HepG2 (cell line): ENCODE data around the gene CDYL2. TPM values are rescaled to one million over a fixed set of nuclear protein-coding genes. Genes with fewer than 3 reads are reported as not detected.

ENCODE experiments used
- ATAC-seq: fragments of 200-7000 bp; cut with Tn5 transposase; 3 replicates; pipeline ENCODE4 v1.9.1; 2020; ENCODE audit warnings: mild to moderate bottlenecking, moderate library complexity
- BruUV-seq: library from RNA; stranded (reverse); fragments of 400-500 nt; replicated peaks from 2 replicates; lab custom pipeline; 2021; lab: Mats Ljungman, UMichigan
- CTCF ChIA-PET: fragments of 300-600 bp; formaldehyde crosslinking; extraction: SDS; loops from one replicate; lab custom pipeline; 2021; ENCODE audit warnings: low total read pairs, inconsistent platforms, low intra/inter-chr PET ratio; lab: Yijun Ruan, JAX
- POLR2A ChIA-PET: fragments of 350-600 bp; sonication (Branson Sonifier 250); formaldehyde crosslinking; loops from one replicate; lab custom pipeline; 2020; ENCODE audit warnings: antibody characterized with exemption, inconsistent platforms; lab: Yijun Ruan, JAX
- DNase-seq: peaks from one replicate; pipeline ENCODE4 v3.0.0-alpha.2; 2015; ENCODE audit warnings: low spot score
- FAIRE-seq: peaks from 3 replicates; lab custom pipeline; 2011; peaks lifted over from hg19 to GRCh38; lab: Jason Lieb, UNC
- H2AFZ ChIP-seq: one replicate; pipeline ENCODE4 v1.6.1; 2011; ENCODE audit warnings: low read length, inconsistent platforms
- H3K27ac ChIP-seq: fragments of 300-600 bp; 3 replicates; pipeline ENCODE4 v1.8.0; 2011; ENCODE audit warnings: mixed run types, mild to moderate bottlenecking, mixed read lengths, low read length, inconsistent platforms; ENCODE audit not compliant: insufficient read depth; ENCODE audit errors: extremely low read length
- H3K27me3 ChIP-seq, 2 experiments: fragments of 200-600 bp in 1 of 2; 2 replicates in 1 of 2; 3 replicates in 1 of 2; pipeline versions ENCODE4 v1.6.0 to v1.8.0; 2011; ENCODE audit warnings: low read length in 2 of 2, mild to moderate bottlenecking in 2 of 2, moderate library complexity in 2 of 2, inconsistent platforms in 1 of 2; ENCODE audit not compliant: insufficient read depth in 2 of 2, control insufficient read depth in 1 of 2
- H3K36me3 ChIP-seq, 2 experiments: fragments of 200-600 bp in 1 of 2; replicated peaks in 1 of 2; 2 replicates in 1 of 2; 3 replicates in 1 of 2; pipeline versions ENCODE4 v1.5.1 to v1.8.0; 2011; ENCODE audit warnings: low read length in 2 of 2, inconsistent platforms in 1 of 2; ENCODE audit not compliant: insufficient read depth in 2 of 2, control insufficient read depth in 1 of 2
- H3K4me1 ChIP-seq: 2 replicates; pipeline ENCODE4 v1.5.1; 2012; ENCODE audit warnings: low read length, inconsistent platforms; ENCODE audit not compliant: insufficient read depth
- H3K4me2 ChIP-seq: 2 replicates; pipeline ENCODE4 v1.6.0; 2011; ENCODE audit warnings: low read depth, low read length, inconsistent platforms
- H3K4me3 ChIP-seq, 3 experiments: fragments of 200-600 bp in 1 of 3; sonication (generic), shearing (Covaris generic) in 1 of 3; replicated peaks in 1 of 3; 2 replicates each; pipeline ENCODE4 v1.5.1; 2011 to 2016; ENCODE audit warnings: low read length in 3 of 3, inconsistent platforms in 2 of 3, low read depth in 2 of 3, mild to moderate bottlenecking in 2 of 3, control low read depth in 1 of 3, mixed read lengths in 1 of 3; ENCODE audit not compliant: insufficient read depth in 1 of 3
- H3K79me2 ChIP-seq: one replicate; pipeline ENCODE4 v1.6.1; 2011; ENCODE audit warnings: low read length, inconsistent platforms; ENCODE audit not compliant: insufficient read depth
- H3K9ac ChIP-seq: 2 replicates; pipeline ENCODE4 v1.6.0; 2011; ENCODE audit warnings: mild to moderate bottlenecking, low read depth, low read length, inconsistent platforms; ENCODE audit not compliant: insufficient read depth
- H3K9me3 ChIP-seq: 2 replicates; pipeline ENCODE4 v1.5.1; 2012; ENCODE audit warnings: mild to moderate bottlenecking, low read length
- H4K20me1 ChIP-seq: 2 replicates; pipeline ENCODE4 v1.6.0; 2011; ENCODE audit warnings: inconsistent platforms, mild to moderate bottlenecking, low read length, moderate library complexity; ENCODE audit not compliant: insufficient read depth
- AFF4 ChIP-seq: sonication (generic); formaldehyde crosslinking; IDR thresholded peaks from 2 replicates; pipeline ENCODE4 v1.4.0; 2020; ENCODE audit warnings: missing genetic modification reagents
- ATF7 ChIP-seq, 2 experiments: fragments of 450-650 bp in 1 of 2; sonication (generic) in 1 of 2; formaldehyde crosslinking in 1 of 2; IDR thresholded peaks; 2 replicates each; pipeline versions ENCODE4 v1.4.0 to v1.6.1; 2016 to 2020; ENCODE audit warnings: antibody characterized with exemption in 1 of 2, mild to moderate bottlenecking in 1 of 2, missing genetic modification reagents in 1 of 2
- CREB1 ChIP-seq, 2 experiments: fragments of 450-650 bp in 1 of 2; IDR thresholded peaks; 2 replicates each; pipeline ENCODE4 v1.6.1; 2016 to 2017; ENCODE audit warnings: control low read depth in 1 of 2, mild to moderate bottlenecking in 1 of 2, missing compliant biosample characterization in 1 of 2, missing genetic modification characterization in 1 of 2
- ELF1 ChIP-seq: sonication (generic); formaldehyde crosslinking; IDR thresholded peaks from 2 replicates; pipeline ENCODE4 v1.4.0; 2020; ENCODE audit warnings: missing genetic modification reagents
- FOXP1 ChIP-seq, 2 experiments: fragments of 450-650 bp in 1 of 2; IDR thresholded peaks; 2 replicates each; pipeline ENCODE4 v1.6.1; 2017 to 2018; ENCODE audit warnings: antibody characterized with exemption in 1 of 2
- HCFC1 ChIP-seq: fragments of 150-350 bp; IDR thresholded peaks from 2 replicates; pipeline ENCODE4 v1.6.1; 2014; ENCODE audit warnings: low read depth, low read length
- HNRNPK ChIP-seq: fragments of 200-400 bp; formaldehyde crosslinking; IDR thresholded peaks from 2 replicates; pipeline ENCODE4 v1.6.1; 2018; ENCODE audit warnings: low read length, low read depth, moderate library complexity, mild to moderate bottlenecking; ENCODE audit not compliant: poor library complexity, severe bottlenecking
- MYNN ChIP-seq: sonication (generic); formaldehyde crosslinking; IDR thresholded peaks from 2 replicates; pipeline ENCODE4 v1.4.0; 2020; ENCODE audit warnings: mild to moderate bottlenecking, low read depth, missing genetic modification reagents
- ZFX ChIP-seq: sonication (generic); formaldehyde crosslinking; IDR thresholded peaks from 2 replicates; pipeline ENCODE4 v1.4.0; 2020; ENCODE audit warnings: mild to moderate bottlenecking, low read depth, missing genetic modification reagents, moderate library complexity
- ZKSCAN8 ChIP-seq: IDR thresholded peaks from 2 replicates; pipeline ENCODE4 v1.6.1; 2016; ENCODE audit warnings: borderline replicate concordance, missing genetic modification reagents, missing compliant biosample characterization
- ZNF572 ChIP-seq: sonication (generic); formaldehyde crosslinking; IDR thresholded peaks from 2 replicates; pipeline ENCODE4 v1.5.1; 2020; ENCODE audit warnings: mild to moderate bottlenecking, missing genetic modification reagents
- ZNF747 ChIP-seq: sonication (generic); formaldehyde crosslinking; IDR thresholded peaks from 2 replicates; pipeline ENCODE4 v1.8.1; 2023; ENCODE audit warnings: missing genetic modification reagents, mild to moderate bottlenecking, borderline replicate concordance
- WGBS: methylation state at CpG from one replicate; pipeline ENCODE4 v1.1.6; 2017; ENCODE audit warnings: low lambda C conversion rate; 5-methylcytosine and 5-hydroxymethylcytosine counted together
- in situ Hi-C: cut with HindIII; loops from 2 replicates; pipeline ENCODE4 v1.10.0; 2017; ENCODE audit warnings: low pct_unique_long_range_greater_than_20kb; ENCODE audit not compliant: extremely low pct_ligation_motif_present
- intact Hi-C: fragments of 100-400 bp; cut with micrococcal nuclease; formaldehyde crosslinking; loops from one replicate; pipeline ENCODE4 v1.10.0; 2022; ENCODE audit not compliant: unreplicated experiment
- polyA plus RNA-seq, 8 experiments: library from polyadenylated mRNA; depleted of rRNA in 3 of 8; stranded (reverse) in 7 of 8; unstranded in 1 of 8; fragments of >200 nt; fragmentation: Illumina TruSeq in 4 of 8; extraction: Trizol in 4 of 8; gene quantifications; 2 replicates each; pipeline versions ENCODE4 v1.2.1 to v1.2.3, GENCODE V29; 2011 to 2016; ENCODE audit warnings: low read depth in 4 of 8, missing spikeins in 1 of 8, mixed read lengths in 1 of 8; ENCODE audit not compliant: insufficient read depth in 1 of 8
- total RNA-seq, 5 experiments: library from RNA; depleted of rRNA; stranded (reverse); fragments of >200 nt; fragmentation: Illumina TruSeq; extraction: Trizol; gene quantifications; 2 replicates each; pipeline ENCODE4 v1.2.3, GENCODE V29; 2016; ENCODE audit warnings: low read depth in 1 of 5

The CDYL2 gene
- total and polyA plus RNA-seq, 2 of the 13 experiments (the other 11 are each of a cell fraction or from before 2014, with no cell fraction given): 0.07 to 0.35 TPM

- TF ChIP-seq ZNF747 (CRISPR knock-in tag): no peak
- peak; percentile 70 for TF ChIP-seq CREB1 (IDR thresholded peaks at IDR 0.05)
- TF ChIP-seq CREB1 (CRISPR knock-in tag; IDR thresholded peaks at IDR 0.05): no peak
- TF ChIP-seq FOXP1 (IDR thresholded peaks at IDR 0.05): no peak
- no peak for TF ChIP-seq FOXP1 (CRISPR knock-in tag; IDR thresholded peaks at IDR 0.05)
- TF ChIP-seq ATF7 (IDR thresholded peaks at IDR 0.05): peak; percentile 50
- TF ChIP-seq ATF7 (CRISPR knock-in tag; IDR thresholded peaks at IDR 0.05): no peak
- Histone ChIP-seq H3K9me3 (no peaks in the 10 kb centered on the region), H3K36me3 (no peaks in the 10 kb centered on the region), H3K27me3 (peaks cover 0 to 19% of the 10 kb centered on the region in 2 experiments; a peak in 1 of 5 replicates), H4K20me1 (no peaks in the 10 kb centered on the region), H3K4me3 (no peak overlapping the region), H3K27ac (no peak overlapping the region), H3K4me2 (no peak overlapping the region), H3K4me1 (no peaks in the 10 kb centered on the region), H3K9ac (no peak overlapping the region), H2AFZ (no peak overlapping the region), H3K79me2 (no peaks in the 10 kb centered on the region)
- POLR2A ChIA-PET: no interaction called here
- FAIRE-seq (no peak), ATAC-seq (no peak), DNase-seq (no peak)
- no TSS peak for BruUV-seq
- in situ Hi-C loops: no loop called here
- intact Hi-C loops: no loop called here
- WGBS: 17% methylated on average over 4 of the region's 4 CpGs
- CTCF ChIA-PET: no interaction called here
These were observed 245.0 kb downstream of the CDYL2 start for GRCh38 chr16:80559369-80559768.

- Histone ChIP-seq H2AFZ (no peak overlapping the region), H3K9ac (no peak overlapping the region), H3K79me2 (no peaks in the 10 kb centered on the region), H3K27me3 (peaks cover 0 to 10% of the 10 kb centered on the region in 2 experiments; a peak in 1 of 5 replicates), H3K4me3 (no peak overlapping the region), H3K4me1 (no peaks in the 10 kb centered on the region), H3K9me3 (no peaks in the 10 kb centered on the region), H3K27ac (no peak overlapping the region), H3K4me2 (no peak overlapping the region), H4K20me1 (no peaks in the 10 kb centered on the region), H3K36me3 (no peaks in the 10 kb centered on the region)
- BruUV-seq: no TSS peak
- DNase-seq (no peak), ATAC-seq (no peak), FAIRE-seq (no peak)
- intact Hi-C loops: no loop called here
- WGBS: 43% methylated on average over 5 of the region's 5 CpGs
- POLR2A ChIA-PET: no interaction called here
- in situ Hi-C loops: no loop called here
- TF ChIP-seq ZNF572 (CRISPR knock-in tag) (no peak), ZFX (CRISPR knock-in tag) (no peak), HNRNPK (no peak), AFF4 (CRISPR knock-in tag) (no peak), MYNN (CRISPR knock-in tag) (no peak), HCFC1 (no peak), ZKSCAN8 (no peak), ELF1 (CRISPR knock-in tag) (no peak)
- CTCF ChIA-PET: no interaction called here
These were observed 247.4 kb downstream of the CDYL2 start for GRCh38 chr16:80557037-80557436.
